Smooth muscle cell (in vitro differentiated cells): ENCODE results near the gene SAXO1. TPM values are rescaled to one million over a fixed set of nuclear protein-coding genes. Genes with fewer than 3 reads are reported as not detected.

ENCODE experiments used
- DNase-seq: peaks from one replicate; lab custom pipeline; 2025; ENCODE audit not compliant: unreplicated experiment; lab: John Stamatoyannopoulos, UW
- H2AFZ ChIP-seq: fragments of 200-600 bp; sonication (generic); 2 replicates; pipeline ENCODE4 v1.6.0; 2016; ENCODE audit warnings: antibody characterized with exemption, low read depth, mild to moderate bottlenecking
- H3F3A ChIP-seq: fragments of 200-600 bp; sonication (generic); 2 replicates; pipeline ENCODE4 v1.6.0; 2017; ENCODE audit warnings: antibody characterized with exemption, low read depth
- H3K27ac ChIP-seq: fragments of 200-600 bp; sonication (generic); 2 replicates; pipeline ENCODE4 v1.5.1; 2016; ENCODE audit warnings: low read depth, mild to moderate bottlenecking
- H3K27me3 ChIP-seq: fragments of 200-600 bp; sonication (generic); 2 replicates; pipeline ENCODE4 v1.6.1; 2016; ENCODE audit warnings: low read depth, mild to moderate bottlenecking
- H3K36me3 ChIP-seq: fragments of 200-600 bp; sonication (generic); 2 replicates; pipeline ENCODE4 v1.5.1; 2016; ENCODE audit warnings: low read depth
- H3K4me1 ChIP-seq: fragments of 200-600 bp; sonication (generic); 2 replicates; pipeline ENCODE4 v1.5.1; 2016; ENCODE audit warnings: low read depth
- H3K4me2 ChIP-seq: fragments of 200-600 bp; sonication (generic); 2 replicates; pipeline ENCODE4 v1.6.0; 2016; ENCODE audit warnings: mild to moderate bottlenecking
- H3K4me3 ChIP-seq: fragments of 200-600 bp; sonication (generic); 2 replicates; pipeline ENCODE4 v1.5.1; 2016; ENCODE audit warnings: mild to moderate bottlenecking
- H3K79me2 ChIP-seq: fragments of 200-600 bp; sonication (generic); 2 replicates; pipeline ENCODE4 v1.6.0; 2016; ENCODE audit warnings: low read depth, mild to moderate bottlenecking
- H3K9ac ChIP-seq: fragments of 200-600 bp; sonication (generic); 2 replicates; pipeline ENCODE4 v1.6.0; 2016; ENCODE audit warnings: low read depth
- H3K9me3 ChIP-seq: fragments of 200-600 bp; sonication (generic); replicated peaks from 2 replicates; pipeline ENCODE4 v1.5.1; 2016; ENCODE audit warnings: low read depth
- H4K20me1 ChIP-seq: fragments of 200-600 bp; sonication (generic); 2 replicates; pipeline ENCODE4 v1.6.0; 2016; ENCODE audit warnings: low read depth
- CTCF ChIP-seq: fragments of 200-600 bp; sonication (generic); IDR thresholded peaks from 2 replicates; pipeline ENCODE4 v1.5.1; 2017; ENCODE audit warnings: borderline replicate concordance, mild to moderate bottlenecking, antibody characterized with exemption; ENCODE audit not compliant: insufficient read depth, poor library complexity, severe bottlenecking
- WGBS: methylation state at CpG from one replicate; pipeline ENCODE4 v1.1.7; 2016; ENCODE audit warnings: low lambda C conversion rate; 5-methylcytosine and 5-hydroxymethylcytosine counted together
- polyA plus RNA-seq: library from polyadenylated mRNA; unstranded; fragments of >200 nt; fragmentation: Nextera tagmentation; extraction: Ambion mirVana; gene quantifications from 2 replicates; pipeline ENCODE4 v1.2.1, GENCODE V29; 2016
- total RNA-seq: library from RNA; depleted of rRNA; stranded (reverse); fragments of >200 nt; gene quantifications from 2 replicates; pipeline ENCODE4 v1.2.3, GENCODE V29; 2014

Gene SAXO1
- total and polyA plus RNA-seq, 2 experiments from 2014 or later = 0.08 TPM; not detected in 1

- no peak for DNase-seq
- Histone ChIP-seq H3K36me3 (no peaks in the 10 kb centered on the region), H3K4me3 (no peak overlapping the region), H2AFZ (no peak overlapping the region), H3K9me3 (no peaks in the 10 kb centered on the region), H3K9ac (no peak overlapping the region), H3K4me1 (peaks cover 8% of the 10 kb centered on the region), H3K79me2 (no peaks in the 10 kb centered on the region), H3K27ac (no peak overlapping the region), H3K27me3 (no peaks in the 10 kb centered on the region), H3F3A (peaks cover 6% of the 10 kb centered on the region), H4K20me1 (no peaks in the 10 kb centered on the region), H3K4me2 (peak overlapping the region; percentile 47)
- TF ChIP-seq CTCF = no peak
- WGBS = 87% methylated on average over 9 of the region's 9 CpGs
Observed at GRCh38 chr9:18911714-18912342, 121.2 kb downstream of the SAXO1 start.

- Histone ChIP-seq H3K27ac (peak overlapping the region; percentile 41), H3K79me2 (no peaks in the 10 kb centered on the region), H3F3A (peaks cover 6% of the 10 kb centered on the region), H3K9me3 (no peaks in the 10 kb centered on the region), H3K9ac (no peak overlapping the region), H3K4me2 (peak overlapping the region; percentile 47), H3K27me3 (no peaks in the 10 kb centered on the region), H3K4me1 (peaks cover 8% of the 10 kb centered on the region), H4K20me1 (no peaks in the 10 kb centered on the region), H2AFZ (peak overlapping the region; percentile 22), H3K4me3 (no peak overlapping the region), H3K36me3 (no peaks in the 10 kb centered on the region)
- 29% methylated on average over 6 of the region's 6 CpGs for WGBS
- DNase-seq = no peak
- TF ChIP-seq CTCF = no peak
Observed at GRCh38 chr9:18910916-18911315, 122.1 kb downstream of the SAXO1 start.

- no peak for DNase-seq
- H3K27ac ChIP-seq = peak overlapping the region; percentile 41
- 43% methylated on average over 2 of the region's 2 CpGs for WGBS
Observed at GRCh38 chr9:18910435-18910834, 122.6 kb downstream of the SAXO1 start.

More at GRCh38 chr9:18910435-18910834, 122.6 kb downstream of the SAXO1 start:
- Histone ChIP-seq H4K20me1 (no peaks in the 10 kb centered on the region), H3K4me2 (peak overlapping the region; percentile 47), H2AFZ (peak overlapping the region; percentile 22), H3K9ac (no peak overlapping the region), H3K9me3 (no peaks in the 10 kb centered on the region), H3K27me3 (no peaks in the 10 kb centered on the region), H3F3A (peaks cover 6% of the 10 kb centered on the region), H3K4me3 (no peak overlapping the region), H3K36me3 (no peaks in the 10 kb centered on the region), H3K79me2 (no peaks in the 10 kb centered on the region), H3K4me1 (peaks cover 8% of the 10 kb centered on the region)
- TF ChIP-seq CTCF = no peak
